Loucy (cell line): ENCODE data around the gene GJA4.

Experiments used
- CTCF ChIP-seq: fragments of 200-600 bp; sonication (generic); conservative IDR thresholded peaks from 2 replicates; pipeline ENCODE4 v1.5.1; 2014; ENCODE audit warnings: mild to moderate bottlenecking, antibody characterized with exemption, low read length
- EZH2phosphoT487 ChIP-seq: fragments of 200-600 bp; IDR thresholded peaks from 2 replicates; pipeline ENCODE4 v1.6.1; 2018; ENCODE audit warnings: antibody characterized with exemption, mild to moderate bottlenecking, moderate library complexity, borderline replicate concordance

GRCh38 chr1:34827341-34827941 lies 34.6 kb downstream of the GJA4 start:
- TF ChIP-seq CTCF, result no peak
- TF ChIP-seq EZH2phosphoT487, result no peak
